HG02938 (cell line): ENCODE data around the gene STK11IP.

Source experiments
- ATAC-seq: cut with Tn5 transposase; IDR thresholded peaks from one replicate; pipeline ENCODE4 v1.9.1; 2021; ENCODE audit warnings: mild to moderate bottlenecking, moderate library complexity; ENCODE audit not compliant: unreplicated experiment

The STK11IP gene, protein sequence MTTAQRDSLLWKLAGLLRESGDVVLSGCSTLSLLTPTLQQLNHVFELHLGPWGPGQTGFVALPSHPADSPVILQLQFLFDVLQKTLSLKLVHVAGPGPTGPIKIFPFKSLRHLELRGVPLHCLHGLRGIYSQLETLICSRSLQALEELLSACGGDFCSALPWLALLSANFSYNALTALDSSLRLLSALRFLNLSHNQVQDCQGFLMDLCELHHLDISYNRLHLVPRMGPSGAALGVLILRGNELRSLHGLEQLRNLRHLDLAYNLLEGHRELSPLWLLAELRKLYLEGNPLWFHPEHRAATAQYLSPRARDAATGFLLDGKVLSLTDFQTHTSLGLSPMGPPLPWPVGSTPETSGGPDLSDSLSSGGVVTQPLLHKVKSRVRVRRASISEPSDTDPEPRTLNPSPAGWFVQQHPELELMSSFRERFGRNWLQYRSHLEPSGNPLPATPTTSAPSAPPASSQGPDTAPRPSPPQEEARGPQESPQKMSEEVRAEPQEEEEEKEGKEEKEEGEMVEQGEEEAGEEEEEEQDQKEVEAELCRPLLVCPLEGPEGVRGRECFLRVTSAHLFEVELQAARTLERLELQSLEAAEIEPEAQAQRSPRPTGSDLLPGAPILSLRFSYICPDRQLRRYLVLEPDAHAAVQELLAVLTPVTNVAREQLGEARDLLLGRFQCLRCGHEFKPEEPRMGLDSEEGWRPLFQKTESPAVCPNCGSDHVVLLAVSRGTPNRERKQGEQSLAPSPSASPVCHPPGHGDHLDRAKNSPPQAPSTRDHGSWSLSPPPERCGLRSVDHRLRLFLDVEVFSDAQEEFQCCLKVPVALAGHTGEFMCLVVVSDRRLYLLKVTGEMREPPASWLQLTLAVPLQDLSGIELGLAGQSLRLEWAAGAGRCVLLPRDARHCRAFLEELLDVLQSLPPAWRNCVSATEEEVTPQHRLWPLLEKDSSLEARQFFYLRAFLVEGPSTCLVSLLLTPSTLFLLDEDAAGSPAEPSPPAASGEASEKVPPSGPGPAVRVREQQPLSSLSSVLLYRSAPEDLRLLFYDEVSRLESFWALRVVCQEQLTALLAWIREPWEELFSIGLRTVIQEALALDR

DNA sequence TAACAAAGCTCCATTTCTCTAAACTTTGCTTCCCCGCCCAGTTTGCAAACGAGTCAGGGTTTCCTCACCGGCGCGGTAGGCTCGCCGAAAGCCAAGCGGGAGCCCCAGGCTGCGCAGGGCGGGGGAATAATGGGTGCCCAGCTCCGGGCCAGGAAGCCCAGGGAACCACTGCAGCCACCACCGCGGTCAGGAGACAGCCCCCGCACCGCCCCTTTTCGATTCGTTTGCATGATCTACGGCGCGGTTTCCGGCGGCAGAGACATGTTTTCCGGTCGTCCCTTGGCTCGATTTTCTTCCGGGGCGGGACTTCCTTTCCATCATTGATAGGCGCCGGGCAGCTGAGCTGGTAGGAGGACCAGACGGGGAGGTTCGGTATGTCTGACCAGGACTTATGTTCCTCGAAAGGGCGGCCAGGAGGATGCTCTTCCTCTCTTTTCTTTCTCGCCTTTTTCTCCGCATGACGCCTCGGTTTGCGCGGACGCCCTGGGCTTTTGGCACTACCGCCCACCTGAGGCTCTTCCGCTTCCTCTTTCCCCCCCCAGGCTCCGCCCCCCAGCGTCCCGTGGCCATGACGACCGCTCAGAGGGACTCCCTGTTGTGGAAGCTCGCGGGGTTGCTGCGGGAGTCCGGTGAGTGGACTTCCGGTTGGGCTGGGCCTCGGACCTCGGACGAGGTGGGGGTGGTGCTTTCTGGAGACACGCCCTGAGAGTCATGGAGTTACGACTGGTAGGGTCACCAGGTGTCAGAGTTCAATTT lies at the start of gene STK11IP:
Gene STK11IP (plus strand): TSS at position 306 of the 756 bp plus-strand sequence. CDS start 263 bp downstream, at position 569.
- peak; percentile 89 for ATAC-seq

DNA sequence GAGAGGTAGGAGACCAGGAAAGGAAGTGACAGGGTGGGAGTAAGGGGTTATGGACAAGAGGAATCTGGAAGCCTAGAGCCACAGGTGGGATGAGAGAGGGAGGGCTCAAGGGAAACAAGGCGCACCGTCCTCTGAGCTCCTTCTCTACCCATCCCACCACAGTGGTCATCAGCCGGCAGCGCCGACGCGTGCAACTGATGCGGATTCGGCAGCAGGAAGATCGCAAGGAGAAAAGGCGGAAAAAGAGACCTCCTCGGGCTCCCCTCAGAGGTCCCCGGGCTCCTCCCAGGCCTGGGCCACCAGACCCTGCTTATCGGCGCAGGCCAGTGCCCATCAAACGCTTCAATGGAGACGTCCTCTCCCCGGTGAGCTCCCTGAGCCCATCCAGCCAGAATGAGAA lies 48.7 kb upstream of the STK11IP start:
- ATAC-seq: no peak

DNA sequence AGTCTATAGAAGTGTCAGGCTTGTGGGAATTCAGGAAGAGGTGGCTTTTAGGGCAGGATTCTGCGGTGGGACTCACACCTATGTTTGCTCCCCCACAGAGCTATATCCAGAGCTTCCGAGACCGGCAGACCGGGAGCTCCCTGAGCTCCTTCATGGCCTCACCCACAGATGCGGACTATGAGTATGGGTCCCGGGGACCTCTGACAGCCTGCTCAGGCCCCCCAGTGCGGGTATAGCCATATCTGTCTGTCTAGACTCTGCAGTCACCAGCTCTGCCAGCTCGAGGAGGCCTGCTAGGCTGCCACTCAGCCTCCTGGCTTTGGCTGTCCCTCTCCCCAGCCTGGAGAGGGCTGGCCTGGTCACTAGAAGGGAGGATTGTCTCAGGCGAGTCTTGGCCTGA lies 48.0 kb upstream of the STK11IP start:
- no peak for ATAC-seq

DNA sequence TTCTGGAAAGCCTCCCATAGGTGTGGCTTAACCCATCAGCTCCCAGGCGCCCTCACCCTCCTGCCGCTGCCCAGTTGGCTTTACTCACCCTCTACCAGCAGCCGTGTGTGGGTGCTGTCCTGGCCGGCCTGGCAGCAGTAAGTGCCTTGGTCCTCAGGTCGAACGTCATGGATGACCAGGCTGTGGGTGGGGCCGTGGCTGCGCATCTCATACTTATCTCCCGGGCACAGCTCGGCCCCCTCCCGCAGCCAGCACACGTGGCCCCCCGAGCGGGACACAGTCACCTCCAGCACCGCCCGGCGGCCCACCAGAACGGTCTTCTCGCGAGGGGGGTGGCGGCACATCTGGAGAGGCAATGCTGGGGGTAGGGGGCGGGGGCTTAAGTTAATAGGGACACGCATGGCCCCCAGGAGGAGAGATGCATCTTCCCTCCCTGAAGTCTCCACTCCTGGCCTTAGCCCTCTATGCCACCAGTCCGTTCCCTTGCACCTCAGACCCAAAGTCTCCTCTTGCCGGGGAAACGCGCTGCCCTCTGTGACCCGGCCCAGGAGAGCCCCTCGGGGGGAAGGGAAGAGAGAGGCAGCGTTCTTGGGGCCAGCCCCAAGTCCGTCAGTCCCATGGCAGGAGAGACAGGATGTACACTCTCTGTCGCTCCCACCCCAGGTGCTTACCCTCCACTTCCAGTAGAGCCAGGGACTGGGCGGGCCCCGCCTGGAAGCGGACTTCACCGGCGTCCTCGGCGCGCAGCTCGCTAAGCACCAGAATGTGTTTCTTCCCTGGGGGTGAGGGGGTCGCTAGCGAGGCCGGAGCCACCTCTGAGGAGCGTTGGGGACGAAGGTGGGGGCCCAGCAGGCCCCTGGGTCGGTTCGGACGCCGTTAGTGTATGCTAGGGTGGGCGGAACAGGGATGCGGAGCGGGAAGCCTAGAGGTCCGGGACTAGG lies 45.9 kb upstream of the STK11IP start:
- ATAC-seq: peak; percentile 12

DNA sequence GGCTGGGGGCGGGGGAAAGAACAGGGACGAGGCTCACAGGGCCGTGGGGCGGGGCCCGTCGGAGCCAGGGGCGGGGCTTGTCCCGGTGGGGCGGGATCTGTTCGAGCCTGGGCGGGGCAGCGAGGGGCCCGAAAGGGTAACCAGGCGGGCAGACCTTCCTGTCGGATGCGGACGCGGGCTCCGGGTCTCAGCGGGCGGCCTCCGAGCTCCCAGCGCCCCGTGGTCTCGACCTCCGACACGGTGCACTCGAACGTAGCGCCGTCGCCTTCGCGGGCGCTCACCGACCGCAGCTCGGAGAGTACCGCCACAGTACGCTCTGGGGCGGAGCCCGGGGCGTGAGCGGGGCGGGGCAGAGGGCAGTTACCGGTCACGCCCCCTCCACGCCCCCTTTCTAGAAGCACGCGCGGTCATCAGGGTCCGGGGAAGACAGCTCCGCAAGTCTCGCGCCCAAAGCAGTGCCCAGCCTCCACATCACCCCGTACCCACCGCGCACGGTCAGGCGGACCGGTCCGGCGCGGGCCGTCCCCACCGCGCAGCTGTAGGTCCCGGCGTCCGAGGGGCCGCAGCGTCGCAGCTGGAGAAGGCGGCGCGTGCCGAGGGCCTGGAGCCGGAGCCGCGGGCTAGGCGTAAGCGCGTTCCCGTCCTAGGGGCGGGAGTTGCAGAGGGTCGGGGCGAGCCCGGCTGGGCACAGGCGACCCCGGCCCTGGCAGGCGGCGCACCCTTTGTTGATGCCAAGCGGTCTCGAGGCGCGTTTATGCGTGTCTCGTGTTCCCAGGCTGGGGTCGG lies 45.1 kb upstream of the STK11IP start:
- peak; percentile 84 for ATAC-seq

DNA sequence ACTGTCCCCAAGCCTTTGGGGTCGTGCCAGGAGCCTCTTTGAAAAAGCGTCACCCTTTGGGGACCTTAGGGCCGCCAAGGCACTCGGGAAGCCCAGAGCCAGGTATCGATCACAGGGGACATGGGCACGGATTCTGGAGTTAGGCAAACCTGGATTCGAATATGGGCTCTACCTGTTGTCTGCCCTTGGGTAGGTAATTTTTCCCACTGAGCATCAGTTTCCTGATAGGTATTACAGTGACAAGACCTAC lies 44.6 kb upstream of the STK11IP start:
- no peak for ATAC-seq

DNA sequence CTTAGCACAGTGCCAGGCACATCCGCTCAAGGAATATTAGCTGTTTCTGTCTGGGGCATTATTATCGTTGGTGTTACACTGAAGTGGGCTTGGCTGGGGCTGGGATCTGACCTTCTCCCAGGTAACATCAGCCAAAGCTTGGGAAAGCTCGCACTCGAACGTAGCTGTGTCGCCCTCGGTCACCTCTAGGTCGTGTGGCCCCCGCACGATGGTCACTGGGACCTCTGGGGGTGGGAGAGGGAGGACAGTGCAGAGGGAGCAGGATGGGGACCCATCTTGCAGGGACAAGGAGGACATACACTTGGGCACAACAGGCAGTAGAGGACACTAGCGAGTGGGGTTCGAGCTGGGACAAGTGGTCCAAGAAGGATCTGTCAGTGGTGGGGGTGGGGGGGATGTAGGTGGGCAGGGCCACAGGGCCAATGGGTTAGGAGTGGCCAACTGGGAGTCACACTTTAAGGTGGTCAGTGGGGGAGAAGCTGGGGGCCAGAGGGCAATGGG lies 44.1 kb upstream of the STK11IP start:
- no peak for ATAC-seq

DNA sequence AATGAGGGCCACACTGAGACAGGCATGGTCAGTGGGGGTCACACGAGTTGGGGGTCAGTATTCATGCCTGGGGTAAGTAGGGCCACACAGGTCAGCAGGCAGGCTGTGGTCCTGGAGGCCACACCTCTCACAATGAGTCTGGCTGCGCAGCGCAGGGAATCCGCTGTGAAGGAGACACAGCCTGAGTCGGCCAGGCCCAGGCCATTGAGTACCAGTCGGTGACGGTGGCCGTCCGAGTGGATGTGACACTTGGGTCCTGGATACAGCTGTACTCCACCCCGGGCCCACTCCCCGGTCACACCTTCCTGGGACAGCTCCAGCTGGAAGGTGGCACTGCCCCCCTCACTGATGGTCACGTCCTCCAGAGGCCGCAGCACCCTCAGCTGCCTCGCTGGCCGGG lies 43.3 kb upstream of the STK11IP start:
- ATAC-seq: no peak

DNA sequence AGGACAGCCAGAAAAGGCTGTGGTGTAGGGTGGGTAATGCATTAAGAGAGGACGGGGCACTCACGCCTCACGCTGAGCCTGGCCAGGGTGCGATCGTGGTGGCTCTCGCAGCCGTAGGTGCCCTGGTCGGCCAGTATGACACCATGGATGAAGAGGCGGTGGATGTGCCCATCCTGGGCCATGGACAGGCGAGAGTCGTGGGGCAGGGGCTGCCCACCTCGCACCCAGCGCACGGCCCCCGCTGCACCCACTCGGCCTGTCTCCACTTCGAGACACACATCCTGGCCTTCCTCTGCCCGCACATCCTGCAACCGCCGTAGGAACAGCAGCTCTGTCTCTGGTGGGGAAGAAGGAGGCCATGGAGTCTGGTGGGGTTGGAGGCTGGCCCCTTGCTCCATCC lies 41.7 kb upstream of the STK11IP start:
- ATAC-seq: no peak

DNA sequence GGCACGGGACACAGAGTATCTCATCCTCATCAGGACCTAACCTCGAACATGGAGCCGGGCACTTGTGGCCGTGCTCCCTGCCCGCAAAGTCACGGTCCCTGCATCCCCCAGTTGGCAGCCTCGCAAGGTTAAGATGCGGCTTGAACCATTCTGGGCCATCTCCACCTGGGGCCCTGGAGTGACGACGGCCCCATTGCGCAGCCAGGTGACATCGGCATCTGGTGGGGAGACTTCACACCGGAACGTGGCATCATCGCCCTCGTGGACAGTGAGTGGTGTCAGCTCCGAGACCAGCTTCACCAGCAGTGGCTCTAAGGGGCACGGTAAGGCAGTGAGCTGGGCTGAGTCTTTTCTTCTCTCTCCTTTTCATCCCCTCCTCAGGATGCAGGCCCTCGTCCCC lies 41.2 kb upstream of the STK11IP start:
- no peak for ATAC-seq

DNA sequence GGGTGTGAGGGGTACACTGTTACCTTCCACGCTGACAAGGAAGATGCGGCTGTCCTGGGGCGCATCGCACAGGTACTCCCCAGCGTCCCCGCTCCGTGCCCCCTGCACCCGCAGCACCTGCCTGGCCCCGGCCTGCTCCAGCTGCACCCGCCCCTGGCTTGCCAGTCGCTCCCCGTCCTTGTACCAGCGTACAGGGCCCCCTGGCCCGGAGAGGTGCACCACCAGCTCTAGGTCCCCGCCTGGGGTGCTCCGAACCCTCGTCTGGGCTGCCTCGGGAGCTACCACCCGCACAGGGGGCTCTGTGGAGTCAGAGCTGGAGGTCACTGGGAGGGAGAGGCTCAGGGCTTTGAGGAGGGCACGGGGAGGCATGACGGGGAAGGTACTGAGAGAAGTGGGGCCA lies 40.3 kb upstream of the STK11IP start:
- ATAC-seq: no peak

DNA sequence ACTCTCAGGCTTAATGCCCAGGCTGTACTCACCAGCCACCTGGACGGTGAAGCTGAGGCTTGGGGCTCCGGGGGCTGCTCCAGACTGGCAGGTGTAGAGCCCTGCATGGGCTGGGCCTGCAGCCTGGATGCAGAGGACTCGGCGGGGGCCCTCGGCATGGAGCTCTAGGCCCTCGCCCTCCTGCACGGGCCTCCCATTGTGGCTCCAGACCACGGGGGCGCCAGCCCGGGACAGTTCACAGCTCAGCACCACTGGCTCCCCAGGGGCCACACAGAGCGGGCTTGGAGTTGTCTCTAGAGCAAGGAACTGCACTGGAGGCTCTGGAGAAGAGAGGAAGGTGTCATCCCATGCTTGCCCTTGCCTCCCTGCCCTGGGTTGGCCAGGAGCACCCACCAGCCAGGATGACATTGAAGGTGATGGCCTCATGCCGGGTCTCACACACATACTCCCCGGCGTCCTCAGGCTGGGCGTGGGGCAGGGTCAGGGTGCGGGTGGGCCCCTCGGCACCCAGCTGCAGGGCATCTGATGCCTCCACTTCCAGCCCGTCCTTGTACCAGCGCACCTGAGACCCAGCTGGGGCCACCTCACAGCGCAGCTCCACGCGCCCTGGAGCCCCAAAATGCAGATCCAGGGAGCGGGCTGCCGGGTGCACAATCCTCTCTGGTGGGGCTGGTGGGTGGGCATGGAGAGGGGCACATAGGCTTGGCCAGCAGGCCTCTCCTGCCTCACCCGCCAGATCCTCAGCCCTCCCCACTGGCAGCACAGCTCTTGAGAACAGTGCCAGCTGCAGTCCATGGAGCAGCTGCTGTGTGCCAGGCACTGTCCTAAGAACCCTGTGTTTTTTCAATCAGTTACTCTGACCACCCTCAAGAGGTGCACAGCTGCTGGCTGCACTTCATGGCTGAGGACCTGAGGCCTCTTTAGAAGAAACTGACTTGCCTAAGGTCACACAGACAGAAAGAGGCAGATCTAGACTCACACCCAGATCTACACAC lies 39.6 kb upstream of the STK11IP start:
- no peak for ATAC-seq

DNA sequence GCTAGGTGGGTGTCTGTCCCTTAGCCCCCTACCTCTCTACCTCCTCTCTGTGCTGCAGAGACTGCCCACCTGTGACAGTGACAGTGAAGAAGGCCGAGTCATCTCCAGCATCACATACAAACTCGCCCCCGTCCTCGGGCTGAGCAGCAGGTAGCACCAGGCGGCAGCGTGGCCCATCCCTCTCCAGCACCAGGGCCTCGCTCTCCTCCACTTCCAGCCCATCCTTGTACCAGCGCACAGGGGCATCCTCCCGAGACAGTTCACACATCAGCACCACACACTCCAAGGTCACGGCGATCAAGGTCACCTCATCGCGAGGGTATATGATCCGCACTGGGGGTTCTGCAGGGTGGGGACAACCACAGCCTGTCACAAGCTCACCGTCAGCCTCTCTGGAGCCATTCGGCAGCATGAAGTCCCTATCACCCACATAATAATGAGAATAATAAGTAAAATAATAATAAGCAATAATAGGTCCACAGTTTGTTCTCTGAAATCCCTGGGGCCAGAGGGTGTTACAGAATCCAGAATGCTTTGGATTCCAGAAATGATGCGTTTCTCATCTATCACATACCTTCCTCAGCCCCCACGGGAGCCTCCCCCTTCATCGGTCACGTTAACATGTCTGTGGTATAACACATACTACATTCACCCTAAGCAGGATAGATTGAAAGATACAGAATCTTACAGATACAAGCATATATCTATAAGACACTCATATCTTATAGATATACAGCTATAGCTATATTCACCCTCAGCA lies 38.3 kb upstream of the STK11IP start:
- ATAC-seq: no peak

DNA sequence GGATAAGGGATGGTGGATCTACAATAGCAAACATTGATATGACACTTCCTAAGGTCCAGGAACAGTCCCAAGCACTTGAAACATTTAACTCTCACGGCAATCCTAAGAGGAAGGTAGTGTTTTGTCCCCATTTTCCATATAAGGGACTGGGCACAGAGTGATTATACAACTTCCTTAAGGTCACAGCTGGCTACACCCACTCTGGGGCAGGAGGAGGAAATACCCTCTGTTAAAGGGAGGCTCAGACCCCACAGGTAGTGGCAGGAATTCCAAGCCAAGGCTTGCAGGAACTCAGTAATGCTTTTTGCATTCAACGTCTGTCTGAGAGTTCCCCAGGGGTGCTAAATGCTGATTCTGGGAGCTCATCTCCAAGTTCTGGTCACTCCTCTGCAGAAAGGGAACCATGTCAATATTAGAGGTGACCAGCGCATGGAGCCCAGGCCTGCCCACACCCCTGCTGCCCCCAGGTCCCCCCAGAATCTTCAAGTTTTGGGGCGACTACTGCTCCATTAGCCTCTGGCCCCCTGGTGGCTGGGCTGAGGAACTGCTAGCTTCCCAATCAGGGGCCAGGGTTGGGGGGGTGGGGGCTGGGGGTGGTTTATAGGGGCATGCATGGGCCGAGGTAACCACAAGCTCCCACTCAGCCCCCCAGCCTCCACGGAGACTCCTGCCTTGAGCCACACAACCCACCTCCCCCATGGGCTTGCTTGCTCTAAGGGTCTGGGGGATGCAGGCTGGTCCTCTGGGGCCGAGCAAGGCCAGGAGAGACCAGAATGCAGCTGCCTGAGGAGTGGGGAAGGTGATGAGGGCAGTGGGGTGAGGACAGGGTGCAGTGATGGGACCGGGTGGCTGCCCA lies 37.4 kb upstream of the STK11IP start:
- peak; percentile 49 for ATAC-seq

DNA sequence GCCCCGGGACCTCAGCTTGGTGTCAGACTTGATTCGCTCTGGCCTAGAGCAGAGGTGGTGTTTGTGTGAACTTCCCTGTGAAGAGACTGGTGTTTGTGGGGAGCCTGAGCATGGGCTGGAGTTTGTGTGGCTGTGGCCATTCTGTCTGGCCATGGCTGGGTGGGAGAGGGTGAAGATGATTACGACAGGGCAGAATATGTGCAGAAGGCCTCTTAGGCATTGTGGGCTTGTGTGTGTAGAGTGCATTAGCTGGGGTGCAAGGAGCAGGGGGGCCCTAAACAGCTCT lies 36.8 kb upstream of the STK11IP start:
- no peak for ATAC-seq
